ENCODE measurements around the gene SOX6.

Gene SOX6

DNA sequence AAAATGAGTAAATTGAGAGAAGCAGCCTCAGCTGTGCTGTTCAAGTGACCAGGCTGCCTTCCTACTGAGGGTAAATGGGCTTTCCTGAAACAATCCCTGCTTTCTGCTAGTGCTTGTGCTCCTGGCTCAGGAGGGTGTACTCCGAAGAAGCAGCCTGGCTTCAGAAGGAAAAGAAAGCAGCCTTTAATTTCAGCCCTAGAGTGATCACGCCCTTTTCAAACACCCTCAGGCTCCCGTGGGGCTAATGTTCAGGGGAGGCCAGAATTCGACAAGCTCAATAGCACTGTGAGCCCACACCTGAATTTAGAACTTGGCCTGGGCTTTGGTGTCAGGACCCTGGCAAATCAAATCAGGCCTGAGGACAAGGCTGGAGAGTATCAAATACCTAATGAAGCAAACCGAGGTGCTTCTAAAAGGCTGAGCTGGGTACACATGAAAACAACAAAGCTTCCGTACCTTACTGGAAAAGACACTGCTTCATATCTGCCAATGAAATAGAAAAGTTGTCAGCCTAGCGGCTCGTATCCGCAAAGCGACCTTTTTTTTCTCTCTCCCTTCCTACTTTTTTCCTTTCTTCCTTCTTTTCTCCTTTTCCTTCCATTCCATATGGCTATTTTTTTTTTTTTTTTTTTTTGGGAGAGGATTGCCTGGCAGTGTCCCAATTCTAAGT is 387.8 kb downstream of the SOX6 start:
- H2AFZ ChIP-seq (ENCODE audit: low read depth, low read length), result 0 out of 2 replicates have a peak overlapping the region, but pooled peaks have one; percentile 60
- no peak for TF ChIP-seq EZH2phosphoT487 (IDR thresholded peaks at IDR 0.05; ENCODE audit: low read depth)
- TF ChIP-seq, protein P1, sequence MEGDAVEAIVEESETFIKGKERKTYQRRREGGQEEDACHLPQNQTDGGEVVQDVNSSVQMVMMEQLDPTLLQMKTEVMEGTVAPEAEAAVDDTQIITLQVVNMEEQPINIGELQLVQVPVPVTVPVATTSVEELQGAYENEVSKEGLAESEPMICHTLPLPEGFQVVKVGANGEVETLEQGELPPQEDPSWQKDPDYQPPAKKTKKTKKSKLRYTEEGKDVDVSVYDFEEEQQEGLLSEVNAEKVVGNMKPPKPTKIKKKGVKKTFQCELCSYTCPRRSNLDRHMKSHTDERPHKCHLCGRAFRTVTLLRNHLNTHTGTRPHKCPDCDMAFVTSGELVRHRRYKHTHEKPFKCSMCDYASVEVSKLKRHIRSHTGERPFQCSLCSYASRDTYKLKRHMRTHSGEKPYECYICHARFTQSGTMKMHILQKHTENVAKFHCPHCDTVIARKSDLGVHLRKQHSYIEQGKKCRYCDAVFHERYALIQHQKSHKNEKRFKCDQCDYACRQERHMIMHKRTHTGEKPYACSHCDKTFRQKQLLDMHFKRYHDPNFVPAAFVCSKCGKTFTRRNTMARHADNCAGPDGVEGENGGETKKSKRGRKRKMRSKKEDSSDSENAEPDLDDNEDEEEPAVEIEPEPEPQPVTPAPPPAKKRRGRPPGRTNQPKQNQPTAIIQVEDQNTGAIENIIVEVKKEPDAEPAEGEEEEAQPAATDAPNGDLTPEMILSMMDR (IDR thresholded peaks at IDR 0.05; ENCODE audit: low read depth, low read length), result no peak
- no peak overlapping the region for H3K27ac ChIP-seq (ENCODE audit: low read length)
- H3K4me2 ChIP-seq (ENCODE audit: low read length), result no peak overlapping the region
- no peak overlapping the region for H3K9ac ChIP-seq (ENCODE audit: low read length)
- H4K20me1 ChIP-seq (ENCODE audit: insufficient read depth, low read length), result no peaks in the 10 kb centered on the region
- H3K4me3 ChIP-seq (ENCODE audit: low read length), result no peak overlapping the region
- no peaks in the 10 kb centered on the region for H3K79me2 ChIP-seq (ENCODE audit: low read length)
- H3K4me1 ChIP-seq (ENCODE audit: low read length), result peaks cover 9% of the 10 kb centered on the region; the same call in 1 of the 2 replicates
- no peaks in the 10 kb centered on the region for H3K27me3 ChIP-seq (ENCODE audit: low read depth, low read length)
- H3K9me3 ChIP-seq (ENCODE audit: insufficient read depth, low read length), result no peaks in the 10 kb centered on the region
- H3K36me3 ChIP-seq (replicated peaks; ENCODE audit: low read depth, low read length), result no peaks in the 10 kb centered on the region

DNA sequence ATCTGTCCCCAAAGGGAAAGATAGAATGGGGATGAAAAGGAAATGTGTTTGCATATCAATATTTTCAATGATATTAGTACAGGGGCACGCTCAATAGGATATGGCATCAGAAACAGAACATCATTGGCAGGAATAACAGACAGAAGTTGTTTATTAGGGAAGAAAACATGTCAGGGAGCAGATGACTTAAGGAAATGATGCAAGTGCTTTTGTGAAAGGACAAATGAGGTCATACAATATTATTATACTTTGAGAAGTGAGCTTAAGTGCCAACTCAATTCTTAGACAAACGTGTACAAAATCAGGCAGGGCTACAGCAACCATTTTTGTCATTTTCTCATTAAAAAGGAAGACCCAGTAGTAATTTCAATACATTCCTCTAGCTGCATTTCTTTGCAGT is 388.4 kb downstream of the SOX6 start:
- Histone ChIP-seq H2AFZ (ENCODE audit: low read depth, low read length) (no peak overlapping the region), H3K36me3 (replicated peaks; ENCODE audit: low read depth, low read length) (no peaks in the 10 kb centered on the region), H3K9ac (ENCODE audit: low read length) (no peak overlapping the region), H3K27ac (ENCODE audit: low read length) (no peak overlapping the region), H3K4me1 (ENCODE audit: low read length) (peaks cover 9% of the 10 kb centered on the region; the same call in 1 of the 2 replicates), H3K4me3 (ENCODE audit: low read length) (no peak overlapping the region), H3K4me2 (ENCODE audit: low read length) (no peak overlapping the region), H3K27me3 (ENCODE audit: low read depth, low read length) (no peaks in the 10 kb centered on the region), H3K9me3 (ENCODE audit: insufficient read depth, low read length) (no peaks in the 10 kb centered on the region), H3K79me2 (ENCODE audit: low read length) (no peaks in the 10 kb centered on the region), H4K20me1 (ENCODE audit: insufficient read depth, low read length) (no peaks in the 10 kb centered on the region)
- TF ChIP-seq, protein P1 (IDR thresholded peaks at IDR 0.05; ENCODE audit: low read depth, low read length), result no peak
- no peak for TF ChIP-seq EZH2phosphoT487 (IDR thresholded peaks at IDR 0.05; ENCODE audit: low read depth)

GRCh38 chr11:15967166-15967565 is 389.2 kb downstream of the SOX6 start:
- no peak overlapping the region for H3K27ac ChIP-seq (ENCODE audit: low read length)
- no peak overlapping the region for H3K9ac ChIP-seq (ENCODE audit: low read length)
- peaks cover 9% of the 10 kb centered on the region; the same call in 1 of the 2 replicates for H3K4me1 ChIP-seq (ENCODE audit: low read length)
- H3K4me2 ChIP-seq (ENCODE audit: low read length), result no peak overlapping the region
- no peak overlapping the region for H3K4me3 ChIP-seq (ENCODE audit: low read length)
- no peak for TF ChIP-seq EZH2phosphoT487 (IDR thresholded peaks at IDR 0.05; ENCODE audit: low read depth)
- TF ChIP-seq, protein P1 (IDR thresholded peaks at IDR 0.05; ENCODE audit: low read depth, low read length), result no peak
- no peaks in the 10 kb centered on the region for H3K79me2 ChIP-seq (ENCODE audit: low read length)
- H2AFZ ChIP-seq (ENCODE audit: low read depth, low read length), result no peak overlapping the region
- no peaks in the 10 kb centered on the region for H3K9me3 ChIP-seq (ENCODE audit: insufficient read depth, low read length)
- no peaks in the 10 kb centered on the region for H4K20me1 ChIP-seq (ENCODE audit: insufficient read depth, low read length)
- H3K27me3 ChIP-seq (ENCODE audit: low read depth, low read length), result no peaks in the 10 kb centered on the region
- H3K36me3 ChIP-seq (replicated peaks; ENCODE audit: low read depth, low read length), result no peaks in the 10 kb centered on the region

DNA sequence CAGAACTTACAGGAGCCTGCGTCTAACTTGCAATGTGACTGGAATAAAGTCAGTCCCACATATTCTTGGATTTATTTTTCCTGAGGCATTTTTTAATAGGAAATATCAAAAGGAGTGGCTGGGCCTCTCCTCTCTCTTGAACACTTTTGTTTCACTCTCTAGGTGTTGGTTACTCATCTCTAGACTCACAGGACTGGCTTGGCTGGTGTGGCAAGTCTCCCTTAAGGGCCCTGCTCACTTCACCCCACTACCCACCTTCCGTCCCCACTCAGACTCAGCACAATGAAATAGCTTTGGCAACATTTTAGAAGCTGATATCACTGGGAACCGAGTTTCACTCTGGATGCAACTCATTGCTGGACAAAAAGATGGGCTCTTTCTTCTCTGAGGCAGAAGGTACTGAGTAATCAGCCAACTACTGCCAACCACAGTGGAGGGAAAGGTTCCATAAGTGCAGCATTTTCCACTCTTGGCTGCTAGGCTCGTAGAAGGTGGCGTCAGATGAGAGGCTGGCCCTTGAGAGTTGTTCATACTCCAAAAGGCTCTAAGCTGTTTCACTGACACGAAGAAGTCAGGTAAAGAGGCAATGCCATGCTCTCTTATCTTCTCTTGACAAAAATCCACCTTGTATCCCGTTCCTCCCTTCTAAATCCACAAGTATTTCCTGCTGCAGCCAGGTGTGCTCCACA is 390.6 kb downstream of the SOX6 start:
- Histone ChIP-seq H4K20me1 (ENCODE audit: insufficient read depth, low read length) (no peaks in the 10 kb centered on the region), H3K9me3 (ENCODE audit: insufficient read depth, low read length) (no peaks in the 10 kb centered on the region), H3K4me3 (ENCODE audit: low read length) (no peak overlapping the region), H3K79me2 (ENCODE audit: low read length) (no peaks in the 10 kb centered on the region), H3K27ac (ENCODE audit: low read length) (no peak overlapping the region), H3K4me2 (ENCODE audit: low read length) (no peak overlapping the region), H3K36me3 (replicated peaks; ENCODE audit: low read depth, low read length) (no peaks in the 10 kb centered on the region), H2AFZ (ENCODE audit: low read depth, low read length) (no peak overlapping the region), H3K27me3 (ENCODE audit: low read depth, low read length) (no peaks in the 10 kb centered on the region), H3K9ac (ENCODE audit: low read length) (no peak overlapping the region), H3K4me1 (ENCODE audit: low read length) (peaks cover 9% of the 10 kb centered on the region; the same call in 1 of the 2 replicates)
- TF ChIP-seq, protein P1 (IDR thresholded peaks at IDR 0.05; ENCODE audit: low read depth, low read length), result no peak
- TF ChIP-seq EZH2phosphoT487 (IDR thresholded peaks at IDR 0.05; ENCODE audit: low read depth), result no peak
